Hepatocyte (in vitro differentiated cells): ENCODE results near the gene ANXA9. TPM values are rescaled to one million over a fixed set of nuclear protein-coding genes. Genes with fewer than 3 reads are reported as not detected.

ENCODE experiments used
- DNase-seq: peaks from one replicate; pipeline ENCODE4 v3.0.0-alpha.2; 2016; ENCODE audit warnings: low spot score
- H2AFZ ChIP-seq: fragments of 200-600 bp; sonication (generic); 2 replicates; pipeline ENCODE4 v1.6.0; 2016; ENCODE audit warnings: antibody characterized with exemption, mild to moderate bottlenecking
- H3K27ac ChIP-seq: fragments of 200-600 bp; sonication (generic); 2 replicates; pipeline ENCODE4 v1.5.1; 2016; ENCODE audit warnings: mild to moderate bottlenecking
- H3K27me3 ChIP-seq: fragments of 200-600 bp; sonication (generic); 2 replicates; pipeline ENCODE4 v1.6.1; 2016
- H3K36me3 ChIP-seq: fragments of 200-600 bp; sonication (generic); replicated peaks from 2 replicates; pipeline ENCODE4 v1.5.1; 2016; ENCODE audit warnings: low read depth; ENCODE audit not compliant: insufficient read depth
- H3K4me1 ChIP-seq: fragments of 200-600 bp; sonication (generic); 2 replicates; pipeline ENCODE4 v1.5.1; 2016; ENCODE audit warnings: mild to moderate bottlenecking, moderate library complexity; ENCODE audit not compliant: insufficient read depth
- H3K4me2 ChIP-seq: fragments of 200-600 bp; sonication (generic); 2 replicates; pipeline ENCODE4 v1.6.0; 2016
- H3K4me3 ChIP-seq: fragments of 200-600 bp; sonication (generic); 2 replicates; pipeline ENCODE4 v1.5.1; 2016; ENCODE audit warnings: mild to moderate bottlenecking
- H3K79me2 ChIP-seq: fragments of 200-600 bp; sonication (generic); 2 replicates; pipeline ENCODE4 v1.6.0; 2017; ENCODE audit warnings: mild to moderate bottlenecking
- H3K9me2 ChIP-seq: fragments of 200-600 bp; sonication (generic); replicated peaks from 2 replicates; pipeline ENCODE4 v1.6.0; 2017; ENCODE audit warnings: mild to moderate bottlenecking; ENCODE audit not compliant: insufficient read depth
- H3K9me3 ChIP-seq: fragments of 200-600 bp; sonication (generic); 2 replicates; pipeline ENCODE4 v1.5.1; 2016; ENCODE audit warnings: low read depth, mild to moderate bottlenecking
- H4K20me1 ChIP-seq: fragments of 200-600 bp; sonication (generic); 2 replicates; pipeline ENCODE4 v1.6.0; 2016; ENCODE audit warnings: mild to moderate bottlenecking; ENCODE audit not compliant: insufficient read depth, poor library complexity, severe bottlenecking
- EZH2 ChIP-seq: fragments of 200-600 bp; sonication (generic); IDR thresholded peaks from 2 replicates; pipeline ENCODE4 v1.6.1; 2016; ENCODE audit warnings: antibody characterized with exemption, mild to moderate bottlenecking, borderline replicate concordance
- EZH2phosphoT487 ChIP-seq: fragments of 200-600 bp; sonication (generic); IDR thresholded peaks from one replicate; pipeline ENCODE4 v1.6.1; 2018; ENCODE audit warnings: antibody characterized with exemption, mild to moderate bottlenecking, low read depth, moderate library complexity; ENCODE audit not compliant: unreplicated experiment, severe bottlenecking
- WGBS: methylation state at CpG from one replicate; pipeline ENCODE4 v1.1.6; 2016; ENCODE audit warnings: low lambda C conversion rate; ENCODE audit errors: missing lambda C conversion rate; 5-methylcytosine and 5-hydroxymethylcytosine counted together
- polyA plus RNA-seq: library from polyadenylated mRNA; unstranded; fragments of >200 nt; fragmentation: Nextera tagmentation; extraction: Ambion mirVana; gene quantifications from 2 replicates; pipeline ENCODE4 v1.2.1, GENCODE V29; 2016
- total RNA-seq: library from RNA; depleted of rRNA; stranded (reverse); fragments of >200 nt; gene quantifications from 2 replicates; pipeline ENCODE4 v1.2.3, GENCODE V29; 2014
- TF ChIP-seq, protein P1 (sequence below): fragments of 200-600 bp; sonication (generic); IDR thresholded peaks from 2 replicates; pipeline ENCODE4 v1.5.1; 2016; ENCODE audit warnings: antibody characterized with exemption, mild to moderate bottlenecking; ENCODE audit not compliant: poor library complexity

The ANXA9 gene
- total and polyA plus RNA-seq, 2 experiments from 2014 or later: 7.9 to 8.8 TPM

GRCh38 chr1:150970808-150971582 lies 11.1 kb upstream of the ANXA9 start:
- Histone ChIP-seq H3K4me2 (peak overlapping the region; percentile 98), H3K27ac (peak overlapping the region; percentile 94), H3K4me1 (peaks cover 33% of the 10 kb centered on the region), H3K9me2 (no peaks in the 10 kb centered on the region), H2AFZ (no peak overlapping the region), H4K20me1 (peaks cover 38% of the 10 kb centered on the region), H3K4me3 (peak overlapping the region; percentile 23), H3K27me3 (no peaks in the 10 kb centered on the region), H3K79me2 (peaks cover 82% of the 10 kb centered on the region), H3K36me3 (no peaks in the 10 kb centered on the region), H3K9me3 (no peaks in the 10 kb centered on the region)
- 29% methylated on average over 11 of the region's 11 CpGs for WGBS
- DNase-seq: peak; percentile 90
- no peak for TF ChIP-seq EZH2phosphoT487
- TF ChIP-seq, protein P1, sequence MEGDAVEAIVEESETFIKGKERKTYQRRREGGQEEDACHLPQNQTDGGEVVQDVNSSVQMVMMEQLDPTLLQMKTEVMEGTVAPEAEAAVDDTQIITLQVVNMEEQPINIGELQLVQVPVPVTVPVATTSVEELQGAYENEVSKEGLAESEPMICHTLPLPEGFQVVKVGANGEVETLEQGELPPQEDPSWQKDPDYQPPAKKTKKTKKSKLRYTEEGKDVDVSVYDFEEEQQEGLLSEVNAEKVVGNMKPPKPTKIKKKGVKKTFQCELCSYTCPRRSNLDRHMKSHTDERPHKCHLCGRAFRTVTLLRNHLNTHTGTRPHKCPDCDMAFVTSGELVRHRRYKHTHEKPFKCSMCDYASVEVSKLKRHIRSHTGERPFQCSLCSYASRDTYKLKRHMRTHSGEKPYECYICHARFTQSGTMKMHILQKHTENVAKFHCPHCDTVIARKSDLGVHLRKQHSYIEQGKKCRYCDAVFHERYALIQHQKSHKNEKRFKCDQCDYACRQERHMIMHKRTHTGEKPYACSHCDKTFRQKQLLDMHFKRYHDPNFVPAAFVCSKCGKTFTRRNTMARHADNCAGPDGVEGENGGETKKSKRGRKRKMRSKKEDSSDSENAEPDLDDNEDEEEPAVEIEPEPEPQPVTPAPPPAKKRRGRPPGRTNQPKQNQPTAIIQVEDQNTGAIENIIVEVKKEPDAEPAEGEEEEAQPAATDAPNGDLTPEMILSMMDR: no peak
- no peak for TF ChIP-seq EZH2

DNA sequence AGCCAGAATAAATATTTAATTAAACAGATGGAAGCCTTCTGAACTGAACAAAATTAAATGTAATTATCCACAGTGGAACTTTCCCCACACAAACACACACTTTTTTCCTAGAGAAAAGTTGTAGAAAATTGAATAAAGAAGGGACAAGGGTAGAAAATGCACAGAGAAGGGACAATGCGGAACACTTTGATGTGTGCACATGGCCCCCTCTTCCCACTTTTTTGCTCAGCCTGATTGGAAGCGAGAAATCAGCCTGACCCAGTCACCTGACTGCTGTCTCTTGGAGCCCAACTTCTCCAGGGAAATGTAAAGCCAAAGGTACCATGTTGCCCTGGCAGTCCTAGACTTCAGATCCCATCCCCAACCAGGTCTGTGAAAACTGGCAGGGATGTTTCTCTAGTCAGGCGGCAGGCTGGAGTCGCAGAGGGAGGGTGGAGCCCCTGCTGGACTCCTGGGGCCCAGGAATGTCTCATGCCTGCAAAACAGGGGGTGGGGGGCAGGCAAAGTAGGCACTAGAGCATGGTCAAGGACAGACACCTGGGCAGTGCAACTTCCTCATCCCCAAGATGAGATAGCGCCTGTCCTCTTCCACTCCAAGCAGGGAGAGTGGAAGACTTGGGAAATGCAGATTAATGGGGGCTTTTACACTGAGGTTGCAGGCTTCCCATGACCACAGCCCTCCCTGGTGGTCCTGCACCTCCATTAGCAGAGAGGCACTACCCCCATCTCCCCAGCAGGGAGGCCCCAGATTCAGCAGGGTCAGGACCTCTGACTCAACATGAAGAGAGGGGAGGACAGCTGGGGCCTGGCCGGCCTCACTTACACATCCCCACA lies 10.3 kb upstream of the ANXA9 start:
- peak; percentile 55 for DNase-seq

DNA sequence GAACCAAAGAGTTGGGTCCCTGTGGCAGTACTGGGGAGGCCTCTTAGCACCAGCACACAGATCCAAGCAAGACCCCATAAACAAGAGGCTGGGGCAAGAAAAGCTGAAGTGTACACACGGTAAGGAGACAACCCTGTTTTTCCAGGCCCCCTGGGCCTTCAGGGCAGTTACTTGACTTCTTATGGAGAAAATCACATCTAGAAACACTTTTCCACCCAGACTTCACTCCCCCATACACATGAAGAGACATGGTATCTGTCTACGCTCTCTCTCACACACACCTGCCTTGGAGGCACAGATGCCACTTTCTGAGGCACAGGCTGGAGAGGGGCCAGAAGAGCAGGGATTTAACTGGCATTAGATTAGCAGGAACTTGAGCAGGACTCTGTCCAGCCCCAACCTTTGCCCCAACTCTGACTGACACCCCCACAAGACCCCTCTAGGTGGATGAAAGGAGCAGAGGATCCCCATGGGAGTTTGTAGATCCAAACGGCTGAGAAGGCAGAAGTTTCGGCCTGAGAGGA lies 9.6 kb upstream of the ANXA9 start:
- Histone ChIP-seq H3K4me1 (peaks cover 48% of the 10 kb centered on the region), H3K4me2 (peak overlapping the region; percentile 98), H3K9me3 (no peaks in the 10 kb centered on the region), H4K20me1 (peaks cover 38% of the 10 kb centered on the region), H3K27ac (peak overlapping the region; percentile 94), H3K36me3 (no peaks in the 10 kb centered on the region), H3K4me3 (peak overlapping the region; percentile 81), H2AFZ (no peak overlapping the region), H3K27me3 (no peaks in the 10 kb centered on the region), H3K79me2 (peaks cover 74% of the 10 kb centered on the region), H3K9me2 (no peaks in the 10 kb centered on the region)
- 41% methylated on average over 4 of the region's 4 CpGs for WGBS
- DNase-seq: no peak
- TF ChIP-seq, protein P1: no peak
- TF ChIP-seq EZH2phosphoT487: no peak
- no peak for TF ChIP-seq EZH2

More for the DNA sequence above, 10.3 kb upstream of the ANXA9 start:
- no peaks in the 10 kb centered on the region for H3K36me3 ChIP-seq
- peaks cover 38% of the 10 kb centered on the region for H4K20me1 ChIP-seq
- H2AFZ ChIP-seq: no peak overlapping the region
- no peaks in the 10 kb centered on the region for H3K27me3 ChIP-seq
- peak overlapping the region; percentile 98 for H3K4me2 ChIP-seq
- peaks cover 81% of the 10 kb centered on the region for H3K79me2 ChIP-seq
- H3K4me1 ChIP-seq: peaks cover 41% of the 10 kb centered on the region
- TF ChIP-seq EZH2phosphoT487: no peak
- TF ChIP-seq, protein P1: peak; percentile 14
- WGBS: 34% methylated on average over 6 of the region's 6 CpGs
- no peaks in the 10 kb centered on the region for H3K9me3 ChIP-seq
- peak overlapping the region; percentile 94 for H3K27ac ChIP-seq
- no peaks in the 10 kb centered on the region for H3K9me2 ChIP-seq
- H3K4me3 ChIP-seq: peak overlapping the region; percentile 81
